Prostate gland (tissue), 2 donors: ENCODE results near the gene DNAJC22. TPM values are rescaled to one million over a fixed set of nuclear protein-coding genes. Genes with fewer than 3 reads are reported as not detected.

Experiments used
- DNase-seq: peaks from one replicate; pipeline ENCODE4 v3.0.0-alpha.2; 2019; ENCODE audit warnings: low spot score
- H3K27ac ChIP-seq, 2 donors: fragments of 200-600 bp; sonication (generic); 2 replicates each; pipeline ENCODE4 v1.5.1; 2017 to 2019
- H3K27me3 ChIP-seq: fragments of 200-600 bp; sonication (generic); replicated peaks from 2 replicates; pipeline ENCODE4 v1.5.1; 2019; ENCODE audit not compliant: insufficient read depth
- H3K36me3 ChIP-seq, 2 donors: fragments of 200-600 bp; sonication (generic); 1 replicate in 1 of 2; 2 replicates in 1 of 2; pipeline versions ENCODE4 v1.5.1 to v1.8.1; 2017 to 2019
- H3K4me1 ChIP-seq: fragments of 200-600 bp; sonication (generic); replicated peaks from 2 replicates; pipeline ENCODE4 v1.5.1; 2019
- H3K4me3 ChIP-seq, 2 donors: fragments of 200-600 bp; sonication (generic); 2 replicates each; pipeline ENCODE4 v1.5.1; 2017 to 2019
- H3K9me3 ChIP-seq: fragments of 200-600 bp; sonication (generic); 2 replicates; pipeline ENCODE4 v1.5.1; 2017
- CTCF ChIP-seq, 4 experiments: fragments of 200-600 bp in 2 of 4; fragments of 450-650 bp in 2 of 4; sonication (generic) in 2 of 4; IDR thresholded peaks; 1 replicate in 3 of 4; 2 replicates in 1 of 4; pipeline ENCODE4 v1.5.1; 2016 to 2019; ENCODE audit warnings: antibody characterized with exemption in 4 of 4, mild to moderate bottlenecking in 2 of 4, moderate library complexity in 2 of 4
- POLR2A ChIP-seq: fragments of 450-650 bp; IDR thresholded peaks from one replicate; pipeline ENCODE4 v1.6.1; 2016; ENCODE audit warnings: antibody characterized with exemption, mild to moderate bottlenecking
- POLR2AphosphoS5 ChIP-seq: sonication (generic); formaldehyde crosslinking; IDR thresholded peaks from one replicate; pipeline ENCODE4 v1.6.1; 2017; ENCODE audit warnings: antibody characterized with exemption
- WGBS: methylation state at CpG from one replicate; pipeline ENCODE4 v1.1.5; 2018; 5-methylcytosine and 5-hydroxymethylcytosine counted together
- intact Hi-C: fragments of 100-400 bp; cut with DNase I; formaldehyde crosslinking; loops from one replicate; pipeline ENCODE4 v1.14.2; 2022
- total RNA-seq, 2 donors: library from RNA; depleted of rRNA; stranded (reverse); fragments of >200 nt; gene quantifications; one replicate each; pipeline ENCODE4 v1.1.0, GENCODE V29; 2016

Gene DNAJC22
- total RNA-seq, 2 donors from 2014 or later: 0.23 to 4.3 TPM

GRCh38 chr12:49327887-49328286 lies 18.8 kb upstream of the DNAJC22 start:
- Histone ChIP-seq H3K9me3 (no peaks in the 10 kb centered on the region), H3K27ac (no peak overlapping the region), H3K27me3 (no peaks in the 10 kb centered on the region), H3K36me3 (no peaks in the 10 kb centered on the region), H3K4me1 (peaks cover 4% of the 10 kb centered on the region), H3K4me3 (no peak overlapping the region)
- TF ChIP-seq POLR2A (no peak), POLR2AphosphoS5 (no peak), CTCF (IDR thresholded peaks at IDR 0.05) (no peak)
- DNase-seq: no peak
- WGBS: 94% methylated on average over 2 of the region's 2 CpGs
- intact Hi-C loops: no loop called here

GRCh38 chr12:49328816-49329215 lies 17.9 kb upstream of the DNAJC22 start:
- 99% methylated on average over 12 of the region's 12 CpGs for WGBS
- Histone ChIP-seq H3K9me3 (no peaks in the 10 kb centered on the region), H3K4me1 (peaks cover 4% of the 10 kb centered on the region), H3K27me3 (peaks cover 2% of the 10 kb centered on the region), H3K36me3 (no peaks in the 10 kb centered on the region), H3K4me3 (no peak overlapping the region), H3K27ac (no peak overlapping the region)
- TF ChIP-seq POLR2A (no peak), POLR2AphosphoS5 (no peak), CTCF (IDR thresholded peaks at IDR 0.05) (no peak)
- no peak for DNase-seq
- intact Hi-C loops: no loop called here

GRCh38 chr12:49330032-49330619 lies 16.6 kb upstream of the DNAJC22 start:
- intact Hi-C loops: loop anchor here (5.0 kb wide), 2 partner anchors 33 to 182 kb away; partner anchors contain the start of gene PRPH
- Histone ChIP-seq H3K36me3 (no peaks in the 10 kb centered on the region), H3K4me3 (no peak overlapping the region), H3K27ac (no peak overlapping the region), H3K9me3 (no peaks in the 10 kb centered on the region), H3K4me1 (peaks cover 4% of the 10 kb centered on the region), H3K27me3 (peaks cover 2% of the 10 kb centered on the region)
- TF ChIP-seq POLR2AphosphoS5: no peak
- TF ChIP-seq POLR2A: no peak
- no peak for TF ChIP-seq CTCF (IDR thresholded peaks at IDR 0.05)
- DNase-seq: no peak
- WGBS: 96% methylated on average over 5 of the region's 7 CpGs

GRCh38 chr12:49330631-49331379 lies 15.9 kb upstream of the DNAJC22 start:
- Histone ChIP-seq H3K27me3 (peaks cover 5% of the 10 kb centered on the region), H3K36me3 (no peaks in the 10 kb centered on the region), H3K9me3 (no peaks in the 10 kb centered on the region), H3K4me3 (no peak overlapping the region), H3K27ac (no peak overlapping the region), H3K4me1 (peaks cover 4% of the 10 kb centered on the region)
- TF ChIP-seq POLR2A (no peak), CTCF (IDR thresholded peaks at IDR 0.05) (no peak), POLR2AphosphoS5 (no peak)
- 65% methylated on average over 14 of the region's 14 CpGs for WGBS
- no peak for DNase-seq
- intact Hi-C loops: loop anchor here (5.0 kb wide), 2 partner anchors 34 to 181 kb away; partner anchors contain the start of gene PRPH
